Measurements from ENCODE around the gene CDCP2.

The CDCP2 gene

DNA sequence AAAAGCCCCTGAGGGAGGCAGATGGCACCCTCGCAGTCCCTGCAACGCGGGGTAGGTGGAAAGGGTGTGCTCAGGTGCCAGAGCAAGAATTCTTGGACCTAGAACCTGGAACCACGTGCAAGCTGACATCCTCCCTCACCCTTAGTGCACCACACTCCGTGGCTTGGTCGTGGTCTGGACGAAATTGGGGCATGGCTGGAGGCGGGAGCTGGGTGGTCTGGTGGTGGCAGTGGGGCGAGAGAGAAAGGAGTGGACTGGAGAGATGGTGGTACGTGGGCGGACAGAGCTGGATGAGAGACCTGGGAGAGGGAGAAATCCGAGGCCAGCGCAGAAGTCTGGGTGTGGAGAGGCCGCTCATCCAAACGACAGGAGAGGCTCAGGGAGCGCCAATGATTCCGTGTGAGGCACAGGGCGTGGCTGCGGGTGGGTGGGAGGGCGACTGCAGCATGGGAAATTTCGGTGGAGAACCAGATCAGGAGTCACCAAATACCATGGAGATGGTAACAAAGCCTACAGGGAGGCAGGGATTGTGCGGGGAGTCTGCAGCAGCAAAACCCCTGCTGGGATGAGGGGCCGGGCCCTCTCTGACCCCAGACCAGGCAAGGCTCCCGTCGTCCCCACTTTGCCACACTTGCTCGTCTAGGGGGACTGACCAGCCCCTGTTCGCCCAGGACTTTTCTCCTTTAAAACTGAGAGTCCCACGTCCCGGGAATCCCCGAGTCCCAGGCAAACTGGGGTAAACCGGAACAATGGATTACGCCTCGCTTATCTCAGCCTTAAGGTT lies 31.9 kb downstream of the CDCP2 start:
- Histone ChIP-seq H3K4me3 (ENCODE audit: severe bottlenecking) (no peak overlapping the region), H3K4me1 (ENCODE audit: insufficient read depth, poor library complexity, severe bottlenecking) (no peaks in the 10 kb centered on the region), H3K27me3 (ENCODE audit: insufficient read depth, poor library complexity, severe bottlenecking) (no peaks in the 10 kb centered on the region), H3K9me3 (ENCODE audit: severe bottlenecking) (no peaks in the 10 kb centered on the region), H3K27ac (ENCODE audit: poor library complexity, severe bottlenecking) (no peak overlapping the region), H3K36me3 (ENCODE audit: low read depth) (no peaks in the 10 kb centered on the region)
- ATAC-seq (ENCODE audit: low read depth) (no peak), DNase-seq (ENCODE audit: low spot score) (no peak)
- TF ChIP-seq CTCF (IDR thresholded peaks at IDR 0.05; ENCODE audit: poor library complexity, severe bottlenecking) = no peak

- no peaks in the 10 kb centered on the region for H3K27me3 ChIP-seq (ENCODE audit: insufficient read depth, poor library complexity, severe bottlenecking)
- no peak for ATAC-seq (ENCODE audit: low read depth)
- TF ChIP-seq CTCF (IDR thresholded peaks at IDR 0.05; ENCODE audit: poor library complexity, severe bottlenecking) = no peak
- no peaks in the 10 kb centered on the region for H3K36me3 ChIP-seq (ENCODE audit: low read depth)
- DNase-seq (ENCODE audit: low spot score) = no peak
- H3K4me3 ChIP-seq (ENCODE audit: severe bottlenecking) = no peak overlapping the region
- no peaks in the 10 kb centered on the region for H3K9me3 ChIP-seq (ENCODE audit: severe bottlenecking)
- no peak overlapping the region for H3K27ac ChIP-seq (ENCODE audit: poor library complexity, severe bottlenecking)
- H3K4me1 ChIP-seq (ENCODE audit: insufficient read depth, poor library complexity, severe bottlenecking) = no peaks in the 10 kb centered on the region
Observed at GRCh38 chr1:54120018-54120697, 32.6 kb downstream of the CDCP2 start.

- Histone ChIP-seq H3K9me3 (ENCODE audit: severe bottlenecking) (no peaks in the 10 kb centered on the region), H3K27me3 (ENCODE audit: insufficient read depth, poor library complexity, severe bottlenecking) (no peaks in the 10 kb centered on the region), H3K27ac (ENCODE audit: poor library complexity, severe bottlenecking) (no peak overlapping the region), H3K4me3 (ENCODE audit: severe bottlenecking) (no peak overlapping the region), H3K4me1 (ENCODE audit: insufficient read depth, poor library complexity, severe bottlenecking) (no peaks in the 10 kb centered on the region), H3K36me3 (ENCODE audit: low read depth) (no peaks in the 10 kb centered on the region)
- no peak for TF ChIP-seq CTCF (IDR thresholded peaks at IDR 0.05; ENCODE audit: poor library complexity, severe bottlenecking)
- DNase-seq (ENCODE audit: low spot score) (no peak), ATAC-seq (ENCODE audit: low read depth) (peak; percentile 47)
Observed at GRCh38 chr1:54118704-54119103, 34.1 kb downstream of the CDCP2 start.

GRCh38 chr1:54117815-54118563 lies 34.8 kb downstream of the CDCP2 start:
- peak; percentile 79 for ATAC-seq (ENCODE audit: low read depth)
- Histone ChIP-seq H3K27ac (ENCODE audit: poor library complexity, severe bottlenecking) (no peak overlapping the region), H3K36me3 (ENCODE audit: low read depth) (no peaks in the 10 kb centered on the region), H3K4me1 (ENCODE audit: insufficient read depth, poor library complexity, severe bottlenecking) (no peaks in the 10 kb centered on the region), H3K27me3 (ENCODE audit: insufficient read depth, poor library complexity, severe bottlenecking) (no peaks in the 10 kb centered on the region), H3K4me3 (ENCODE audit: severe bottlenecking) (no peak overlapping the region), H3K9me3 (ENCODE audit: severe bottlenecking) (no peaks in the 10 kb centered on the region)
- no peak for TF ChIP-seq CTCF (IDR thresholded peaks at IDR 0.05; ENCODE audit: poor library complexity, severe bottlenecking)
- no peak for DNase-seq (ENCODE audit: low spot score)

All from RWPE2 (cell line).